Panc1 (cell line): ENCODE results near the gene HCN3. TPM values are rescaled to one million over a fixed set of nuclear protein-coding genes. Genes with fewer than 3 reads are reported as not detected.

ENCODE experiments used
- ATAC-seq: fragments of 200-7000 bp; cut with Tn5 transposase; 2 replicates; pipeline ENCODE4 v1.9.1; 2020; ENCODE audit warnings: mild to moderate bottlenecking, moderate library complexity
- BruUV-seq: library from RNA; stranded (reverse); fragments of 400-500 nt; replicated peaks from 2 replicates; lab custom pipeline; 2021; lab: Mats Ljungman, UMichigan
- CTCF ChIA-PET: fragments of 300-600 bp; sonication (Branson Sonifier 250); formaldehyde crosslinking; loops from one replicate; lab custom pipeline; 2022; ENCODE audit warnings: antibody characterized with exemption; lab: Charles Lee
- POLR2A ChIA-PET: fragments of 300-600 bp; sonication (Branson Sonifier 250); formaldehyde crosslinking; loops from one replicate; lab custom pipeline; 2022; ENCODE audit warnings: antibody characterized with exemption; lab: Charles Lee
- DNase-seq: peaks from one replicate; pipeline ENCODE4 v3.0.0-alpha.2; 2010; ENCODE audit warnings: low read depth, low spot score
- H3K27ac ChIP-seq: 2 replicates; pipeline ENCODE4 v1.5.1; 2011; ENCODE audit warnings: mild to moderate bottlenecking, low read length, inconsistent platforms
- H3K27me3 ChIP-seq: fragments of 200-500 bp; sonication (Bioruptor generic); 2 replicates; pipeline ENCODE4 v1.6.0; 2014; ENCODE audit warnings: low read length, inconsistent platforms; ENCODE audit not compliant: control insufficient read depth, insufficient read depth
- H3K36me3 ChIP-seq: fragments of 200-500 bp; sonication (Bioruptor generic); 2 replicates; pipeline ENCODE4 v1.5.1; 2014; ENCODE audit warnings: inconsistent platforms, mild to moderate bottlenecking, low read length, moderate library complexity; ENCODE audit not compliant: control insufficient read depth, insufficient read depth
- H3K4me1 ChIP-seq: 2 replicates; pipeline ENCODE4 v1.5.1; 2011; ENCODE audit warnings: inconsistent platforms, mild to moderate bottlenecking, low read length, moderate library complexity; ENCODE audit not compliant: control insufficient read depth, insufficient read depth
- H3K4me3 ChIP-seq, 2 experiments: 2 replicates each; pipeline ENCODE4 v1.5.1; 2011 to 2012; ENCODE audit warnings: low read depth in 2 of 2, low read length in 2 of 2, mild to moderate bottlenecking in 2 of 2, inconsistent platforms in 1 of 2, moderate library complexity in 1 of 2
- H3K9me3 ChIP-seq: fragments of 200-500 bp; sonication (Bioruptor generic); 2 replicates; pipeline ENCODE4 v1.5.1; 2014; ENCODE audit warnings: low read depth, mild to moderate bottlenecking, inconsistent platforms, low read length, moderate library complexity; ENCODE audit not compliant: control insufficient read depth, insufficient read depth
- CTCF ChIP-seq: fragments of 450-650 bp; IDR thresholded peaks from 2 replicates; pipeline ENCODE4 v1.5.1; 2017; ENCODE audit warnings: mild to moderate bottlenecking
- POLR2AphosphoS5 ChIP-seq: IDR thresholded peaks from 2 replicates; pipeline ENCODE4 v1.6.1; 2012; ENCODE audit warnings: mild to moderate bottlenecking, low read depth, low read length, moderate library complexity
- REST ChIP-seq, 2 experiments: IDR thresholded peaks; 2 replicates each; pipeline ENCODE4 v1.6.1; 2011 to 2012; ENCODE audit warnings: low read depth in 2 of 2, control low read depth in 1 of 2, low read length in 1 of 2, mild to moderate bottlenecking in 1 of 2, moderate library complexity in 1 of 2; ENCODE audit not compliant: insufficient read depth in 1 of 2
- SIN3A ChIP-seq: IDR thresholded peaks from 2 replicates; pipeline ENCODE4 v1.6.1; 2012; ENCODE audit warnings: low read depth, mild to moderate bottlenecking, low read length, moderate library complexity, borderline replicate concordance; ENCODE audit not compliant: insufficient read depth
- TCF7L2 ChIP-seq: IDR thresholded peaks from 2 replicates; pipeline ENCODE4 v1.6.1; 2011; ENCODE audit warnings: mild to moderate bottlenecking, low read depth, low read length, inconsistent platforms
- in situ Hi-C: cut with HindIII; loops from 2 replicates; pipeline ENCODE4 v1.10.0; 2016; ENCODE audit warnings: low sequenced_read_pairs, low pct_unique_long_range_greater_than_20kb
- intact Hi-C: fragments of 100-400 bp; cut with micrococcal nuclease; formaldehyde crosslinking; loops from one replicate; pipeline ENCODE4 v1.10.0; 2022; ENCODE audit not compliant: unreplicated experiment
- total RNA-seq: library from RNA; stranded (reverse); gene quantifications from one replicate; pipeline ENCODE4 v1.2.1, GENCODE V29; 2021; ENCODE audit not compliant: unreplicated experiment

Gene HCN3
- total RNA-seq, 1 experiment from 2014 or later = 7.8 TPM

GRCh38 chr1:155247667-155248553 lies 29.4 kb upstream of the HCN3 start:
- no peak for ATAC-seq
- BruUV-seq = no TSS peak
- H3K27ac ChIP-seq = no peak overlapping the region
- intact Hi-C loops (no loop called here), in situ Hi-C loops (no loop called here)
- ChIA-PET POLR2A (no interaction called here), CTCF (no interaction called here)
- TF ChIP-seq SIN3A = no peak
- TF ChIP-seq CTCF = no peak
- TF ChIP-seq REST (IDR thresholded peaks at IDR 0.05; ENCODE audit: insufficient read depth in 1 of 2, low read depth in 2 of 2, low read length in 1 of 2) = no peak
- no peak for TF ChIP-seq POLR2AphosphoS5
- no peak for TF ChIP-seq TCF7L2
- DNase-seq = no peak
- H3K27me3 ChIP-seq = no peaks in the 10 kb centered on the region
- H3K4me1 ChIP-seq = peaks cover 16% of the 10 kb centered on the region
- no peaks in the 10 kb centered on the region for H3K36me3 ChIP-seq
- H3K4me3 ChIP-seq = no peak overlapping the region
- H3K9me3 ChIP-seq = no peaks in the 10 kb centered on the region

GRCh38 chr1:155250246-155250632 lies 27.0 kb upstream of the HCN3 start:
- BruUV-seq = no TSS peak
- POLR2A ChIA-PET = interaction anchor here (0.5 to 0.8 kb wide), 2 partner anchors 84 to 177 kb away, joined by 3 to 13 read pairs; no protein-coding TSS in a partner anchor

More at GRCh38 chr1:155250246-155250632, 27.0 kb upstream of the HCN3 start:
- TF ChIP-seq POLR2AphosphoS5 = no peak
- no peak for TF ChIP-seq SIN3A
- TF ChIP-seq REST (IDR thresholded peaks at IDR 0.05; ENCODE audit: insufficient read depth in 1 of 2, low read depth in 2 of 2, low read length in 1 of 2) = no peak
- TF ChIP-seq CTCF = no peak
- no peak for TF ChIP-seq TCF7L2
- Histone ChIP-seq H3K4me1 (peaks cover 6% of the 10 kb centered on the region; the same call in 1 of the 2 replicates), H3K36me3 (peaks cover 3% of the 10 kb centered on the region; the same call in 1 of the 2 replicates), H3K4me3 (no peak overlapping the region), H3K27ac (no peak overlapping the region), H3K9me3 (no peaks in the 10 kb centered on the region), H3K27me3 (no peaks in the 10 kb centered on the region)
- DNase-seq (no peak), ATAC-seq (no peak)
- in situ Hi-C loops (no loop called here), intact Hi-C loops (no loop called here)
- CTCF ChIA-PET = interaction anchor here (0.6 to 3.9 kb wide), 10 partner anchors 8 to 1303 kb away, joined by 3 to 34 read pairs (median 4); partner anchors contain the start of genes CLK2, DENND4B and FDPS
